Activated CD4-positive, alpha-beta T cell treated with anti-CD3 and anti-CD28 coated beads, Interleukin-2, amount 10 ng/mL, durations not matched to agents 7 days and 5 days (primary cell): Measurements from ENCODE around the gene RPL28. TPM values are rescaled to one million over a fixed set of nuclear protein-coding genes. Genes with fewer than 3 reads are reported as not detected.

Experiments
- CTCF ChIA-PET: fragments of 350-600 bp; sonication (Branson Sonifier 250); formaldehyde crosslinking; loops from one replicate; lab custom pipeline; 2021; ENCODE audit warnings: antibody characterized with exemption; lab: Charles Lee
- POLR2A ChIA-PET: fragments of 350-600 bp; sonication (Branson Sonifier 250); formaldehyde crosslinking; loops from one replicate; lab custom pipeline; 2021; ENCODE audit warnings: antibody characterized with exemption; lab: Charles Lee
- DNase-seq: peaks from one replicate; pipeline ENCODE4 v3.0.0-alpha.2; 2020
- H3K27ac Mint-ChIP-seq: one replicate; pipeline ENCODE4 v1.8.0; 2021; ENCODE audit warnings: mild to moderate bottlenecking, moderate library complexity, mixed read lengths
- H3K27me3 Mint-ChIP-seq: one replicate; pipeline ENCODE4 v1.8.0; 2021; ENCODE audit warnings: mixed read lengths
- H3K36me3 Mint-ChIP-seq: one replicate; pipeline ENCODE4 v1.8.0; 2021; ENCODE audit warnings: low read depth, mixed read lengths
- H3K4me1 Mint-ChIP-seq: one replicate; pipeline ENCODE4 v1.8.0; 2021; ENCODE audit warnings: mixed read lengths
- H3K4me3 Mint-ChIP-seq: one replicate; pipeline ENCODE4 v1.8.0; 2021; ENCODE audit warnings: mild to moderate bottlenecking, moderate library complexity, mixed read lengths
- H3K9me3 Mint-ChIP-seq: one replicate; pipeline ENCODE4 v1.8.0; 2021; ENCODE audit warnings: mixed read lengths
- total RNA-seq, 2 experiments: library from RNA; stranded (reverse); gene quantifications; one replicate each; pipeline ENCODE4 v1.2.3, GENCODE V29; 2021

RPL28 gene
- total RNA-seq, 2 experiments from 2014 or later = 3,109 to 3,457 TPM

DNA sequence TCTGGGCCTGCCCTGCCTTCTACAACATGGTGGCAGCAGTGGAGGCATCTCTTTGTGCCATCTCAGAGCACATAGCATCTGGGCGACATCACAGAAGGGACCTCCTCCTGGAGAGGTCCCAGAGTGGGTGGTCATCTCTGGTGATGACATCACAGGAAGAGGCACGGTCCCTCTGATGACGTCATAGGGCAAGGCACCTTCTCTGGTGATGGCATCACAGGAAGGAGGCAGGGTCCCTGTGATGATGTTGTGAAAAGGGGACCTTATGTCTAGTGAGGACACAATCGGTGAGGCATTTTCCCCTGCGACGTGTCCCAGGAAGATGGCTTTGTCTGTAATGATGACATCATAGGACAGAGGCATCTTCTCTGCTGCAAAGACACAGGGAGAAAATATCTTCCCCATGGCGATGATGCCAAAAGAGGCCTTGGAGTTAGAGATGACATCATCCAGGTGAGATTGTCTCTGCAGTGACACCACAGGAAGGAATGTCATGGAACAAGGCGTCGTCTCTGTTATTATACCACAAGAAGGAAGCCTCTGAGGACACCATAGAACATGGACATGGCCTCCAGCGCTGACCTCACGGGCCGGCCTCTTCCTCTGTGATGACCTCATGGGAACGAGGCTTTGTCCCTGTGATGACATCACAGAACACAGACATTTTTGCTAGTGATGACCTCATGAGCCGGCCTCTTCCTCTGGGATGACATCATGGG is 46.7 kb downstream of the RPL28 start:
- peaks cover 20% of the 10 kb centered on the region for H3K27me3 Mint-ChIP-seq
- CTCF ChIA-PET = no interaction called here
- H3K27ac Mint-ChIP-seq = peak overlapping the region; percentile 9

GRCh38 chr19:55433292-55433691 is 47.6 kb downstream of the RPL28 start:
- Mint-ChIP-seq H3K4me3 (no peak overlapping the region), H3K9me3 (no peaks in the 10 kb centered on the region), H3K4me1 (no peaks in the 10 kb centered on the region), H3K27ac (no peak overlapping the region), H3K36me3 (no peaks in the 10 kb centered on the region), H3K27me3 (peaks cover 22% of the 10 kb centered on the region)
- CTCF ChIA-PET = no interaction called here
- POLR2A ChIA-PET = no interaction called here
- no peak for DNase-seq

More for the DNA sequence above, 46.7 kb downstream of the RPL28 start:
- Mint-ChIP-seq H3K9me3 (no peaks in the 10 kb centered on the region), H3K4me1 (no peaks in the 10 kb centered on the region), H3K36me3 (no peaks in the 10 kb centered on the region), H3K4me3 (no peak overlapping the region)
- POLR2A ChIA-PET = no interaction called here
- DNase-seq = no peak

- Mint-ChIP-seq H3K4me3 (no peak overlapping the region), H3K27ac (no peak overlapping the region), H3K4me1 (no peaks in the 10 kb centered on the region), H3K9me3 (no peaks in the 10 kb centered on the region), H3K27me3 (peaks cover 31% of the 10 kb centered on the region), H3K36me3 (no peaks in the 10 kb centered on the region)
- POLR2A ChIA-PET = no interaction called here
- CTCF ChIA-PET = no interaction called here
- DNase-seq = no peak
Observed at GRCh38 chr19:55434356-55434919, 48.7 kb downstream of the RPL28 start.

GRCh38 chr19:55435020-55435419 is 49.3 kb downstream of the RPL28 start:
- POLR2A ChIA-PET = no interaction called here
- Mint-ChIP-seq H3K36me3 (no peaks in the 10 kb centered on the region), H3K27ac (no peak overlapping the region), H3K9me3 (no peaks in the 10 kb centered on the region), H3K4me1 (no peaks in the 10 kb centered on the region), H3K4me3 (no peak overlapping the region), H3K27me3 (peaks cover 36% of the 10 kb centered on the region)
- CTCF ChIA-PET = no interaction called here
- no peak for DNase-seq

DNA sequence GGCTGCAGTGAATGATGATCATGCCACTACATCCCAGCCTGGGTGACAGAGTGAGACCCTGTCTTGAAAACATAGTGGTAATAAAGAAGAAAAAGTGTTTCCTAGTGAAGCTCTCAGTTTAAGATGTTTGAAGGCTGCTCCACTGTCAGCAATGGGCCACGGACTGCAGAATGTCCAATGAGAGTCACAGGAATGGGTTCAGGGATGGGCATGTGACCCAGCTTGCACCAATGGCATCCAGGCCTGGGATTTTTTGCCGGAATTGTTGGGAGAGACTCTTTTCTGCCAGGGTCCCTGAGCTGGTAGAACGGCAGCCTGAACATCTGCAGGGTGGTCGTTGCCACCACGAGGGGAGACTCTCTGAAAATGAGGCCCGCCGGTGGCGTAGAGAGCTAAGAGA is 51.1 kb downstream of the RPL28 start:
- ChIA-PET POLR2A (no interaction called here), CTCF (interaction anchor here (0.6 kb wide), 1 partner anchor 1065 kb away, joined by 3 read pairs; no protein-coding TSS in a partner anchor)
- no peaks in the 10 kb centered on the region for H3K9me3 Mint-ChIP-seq
- DNase-seq = no peak
- no peak overlapping the region for H3K27ac Mint-ChIP-seq
- H3K4me1 Mint-ChIP-seq = peaks cover 12% of the 10 kb centered on the region
- H3K36me3 Mint-ChIP-seq = no peaks in the 10 kb centered on the region
- H3K4me3 Mint-ChIP-seq = no peak overlapping the region
- peaks cover 51% of the 10 kb centered on the region for H3K27me3 Mint-ChIP-seq

DNA sequence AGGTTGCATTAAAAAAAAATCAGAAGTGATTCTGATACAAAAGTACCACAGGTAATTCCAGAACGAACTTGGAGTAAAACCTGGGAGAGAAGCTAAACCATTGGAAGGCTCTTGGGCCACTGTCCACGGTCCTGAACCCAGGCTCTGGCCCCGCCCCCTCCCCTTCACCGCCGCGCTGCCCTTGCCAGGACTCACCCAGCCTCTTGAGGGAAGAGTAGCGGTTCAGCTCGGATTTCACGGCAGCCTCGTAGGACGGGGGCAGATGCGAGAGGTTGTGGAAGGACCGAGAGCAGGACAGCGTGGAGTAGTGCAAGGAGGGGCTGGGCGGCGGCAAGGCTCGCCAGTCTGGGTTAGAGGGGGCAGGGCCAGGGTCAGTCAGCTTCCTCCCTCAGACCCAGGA is 51.7 kb downstream of the RPL28 start:
- Mint-ChIP-seq H3K36me3 (no peaks in the 10 kb centered on the region), H3K27me3 (peaks cover 50% of the 10 kb centered on the region)

DNA sequence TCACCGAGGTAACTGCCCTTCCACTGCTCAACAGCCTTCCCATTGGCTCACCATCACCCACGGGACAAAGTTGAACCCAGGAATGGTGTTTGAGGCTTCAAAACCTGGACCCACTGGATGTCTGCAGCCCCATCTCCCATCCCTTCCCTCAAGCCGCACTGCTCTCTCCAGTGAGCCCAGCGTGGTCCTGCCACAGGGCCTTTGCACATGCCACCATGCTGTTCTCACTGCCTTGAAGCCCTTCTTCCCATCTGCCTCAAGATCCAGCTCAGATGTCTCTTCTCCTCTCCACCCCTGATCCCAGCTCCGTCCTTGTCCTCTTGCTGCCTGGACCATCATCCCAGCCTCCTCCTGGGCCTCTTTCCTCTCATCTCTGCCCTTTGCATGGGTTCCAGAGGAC is 53.3 kb downstream of the RPL28 start:
- peaks cover 60% of the 10 kb centered on the region for H3K27me3 Mint-ChIP-seq
- POLR2A ChIA-PET = no interaction called here
- H3K27ac Mint-ChIP-seq = no peak overlapping the region
- H3K36me3 Mint-ChIP-seq = no peaks in the 10 kb centered on the region
- CTCF ChIA-PET = no interaction called here
- H3K4me1 Mint-ChIP-seq = peaks cover 15% of the 10 kb centered on the region
- no peak overlapping the region for H3K4me3 Mint-ChIP-seq
- DNase-seq = no peak
- H3K9me3 Mint-ChIP-seq = no peaks in the 10 kb centered on the region

More for the DNA sequence above, 51.7 kb downstream of the RPL28 start:
- no peak for DNase-seq
- ChIA-PET CTCF (interaction anchor here (0.6 kb wide), 1 partner anchor 58 kb away, joined by 3 read pairs; no protein-coding TSS in a partner anchor), POLR2A (interaction anchor here (0.6 kb wide), 1 partner anchor 182 kb away, joined by 3 read pairs; no protein-coding TSS in a partner anchor)
- Mint-ChIP-seq H3K27ac (no peak overlapping the region), H3K4me1 (peaks cover 15% of the 10 kb centered on the region), H3K9me3 (no peaks in the 10 kb centered on the region), H3K4me3 (no peak overlapping the region)

GRCh38 chr19:55440411-55441105 is 54.8 kb downstream of the RPL28 start:
- no peak overlapping the region for H3K27ac Mint-ChIP-seq
- H3K27me3 Mint-ChIP-seq = peaks cover 70% of the 10 kb centered on the region
- no peak overlapping the region for H3K4me3 Mint-ChIP-seq
- POLR2A ChIA-PET = no interaction called here
- DNase-seq = no peak
- no peaks in the 10 kb centered on the region for H3K9me3 Mint-ChIP-seq
- CTCF ChIA-PET = no interaction called here
- H3K36me3 Mint-ChIP-seq = no peaks in the 10 kb centered on the region
- peaks cover 15% of the 10 kb centered on the region for H3K4me1 Mint-ChIP-seq

DNA sequence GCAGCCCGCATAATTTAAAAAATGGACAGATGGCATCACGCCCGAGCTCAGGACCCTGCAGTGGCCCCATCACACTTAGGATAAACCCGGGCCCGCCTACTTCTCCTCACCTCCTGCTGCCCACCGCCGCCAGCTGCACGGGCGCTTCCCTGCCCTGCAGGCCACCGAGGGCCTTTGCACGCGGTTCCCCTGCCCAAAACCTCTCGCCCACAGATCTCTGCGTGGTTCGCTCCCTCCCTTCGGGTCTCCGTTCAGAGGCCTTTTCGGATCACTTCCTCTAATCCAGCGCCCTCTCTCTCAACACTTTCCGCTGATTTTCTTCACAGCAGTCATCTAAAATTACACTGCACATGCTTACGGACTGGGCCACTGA is 55.6 kb downstream of the RPL28 start:
- ChIA-PET CTCF (interaction anchor here (0.7 kb wide), 1 partner anchor 12 kb away, joined by 3 read pairs; no protein-coding TSS in a partner anchor), POLR2A (no interaction called here)

DNA sequence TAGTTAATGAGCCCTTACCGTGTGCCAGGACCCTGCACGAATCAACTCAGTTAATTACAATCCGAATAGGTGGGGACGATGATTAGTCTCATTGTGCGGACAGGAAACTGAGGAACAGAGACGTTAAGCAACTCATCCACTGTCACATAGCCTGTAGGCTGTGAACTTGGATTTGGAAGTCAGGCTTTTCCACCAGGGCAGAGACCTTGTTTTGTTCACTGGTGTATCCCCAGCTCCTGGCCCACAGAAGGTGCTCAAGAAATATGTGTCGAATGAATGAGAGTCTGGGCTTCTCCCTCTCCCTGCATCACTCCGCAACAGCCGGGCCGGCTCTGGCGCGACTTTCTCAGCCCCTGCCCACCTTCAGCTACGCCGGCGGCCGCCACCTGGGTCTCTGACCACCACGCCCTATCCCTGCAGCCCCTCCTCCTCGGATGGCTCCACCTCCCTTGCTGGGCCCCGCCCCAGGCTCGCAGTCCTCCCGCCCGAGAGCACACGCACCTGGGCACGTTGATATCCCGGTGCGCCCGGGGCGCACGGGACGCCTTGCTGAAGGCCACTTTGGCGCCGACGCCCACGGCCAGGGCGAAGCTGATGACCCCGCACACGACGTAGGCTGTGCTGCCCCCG is 56.1 kb downstream of the RPL28 start:
- DNase-seq = no peak
- ChIA-PET CTCF (interaction anchor here (0.6 to 0.7 kb wide), 2 partner anchors 12 to 352 kb away, joined by 3 read pairs; no protein-coding TSS in a partner anchor), POLR2A (no interaction called here)
- peaks cover 15% of the 10 kb centered on the region for H3K4me1 Mint-ChIP-seq
- H3K9me3 Mint-ChIP-seq = no peaks in the 10 kb centered on the region
- H3K27me3 Mint-ChIP-seq = peaks cover 67% of the 10 kb centered on the region
- no peaks in the 10 kb centered on the region for H3K36me3 Mint-ChIP-seq
- H3K4me3 Mint-ChIP-seq = no peak overlapping the region
- H3K27ac Mint-ChIP-seq = no peak overlapping the region

More for the DNA sequence above, 55.6 kb downstream of the RPL28 start:
- peaks cover 15% of the 10 kb centered on the region for H3K4me1 Mint-ChIP-seq
- H3K36me3 Mint-ChIP-seq = no peaks in the 10 kb centered on the region
- H3K27ac Mint-ChIP-seq = no peak overlapping the region
- H3K4me3 Mint-ChIP-seq = no peak overlapping the region
- H3K9me3 Mint-ChIP-seq = no peaks in the 10 kb centered on the region
- peaks cover 71% of the 10 kb centered on the region for H3K27me3 Mint-ChIP-seq
- DNase-seq = no peak

DNA sequence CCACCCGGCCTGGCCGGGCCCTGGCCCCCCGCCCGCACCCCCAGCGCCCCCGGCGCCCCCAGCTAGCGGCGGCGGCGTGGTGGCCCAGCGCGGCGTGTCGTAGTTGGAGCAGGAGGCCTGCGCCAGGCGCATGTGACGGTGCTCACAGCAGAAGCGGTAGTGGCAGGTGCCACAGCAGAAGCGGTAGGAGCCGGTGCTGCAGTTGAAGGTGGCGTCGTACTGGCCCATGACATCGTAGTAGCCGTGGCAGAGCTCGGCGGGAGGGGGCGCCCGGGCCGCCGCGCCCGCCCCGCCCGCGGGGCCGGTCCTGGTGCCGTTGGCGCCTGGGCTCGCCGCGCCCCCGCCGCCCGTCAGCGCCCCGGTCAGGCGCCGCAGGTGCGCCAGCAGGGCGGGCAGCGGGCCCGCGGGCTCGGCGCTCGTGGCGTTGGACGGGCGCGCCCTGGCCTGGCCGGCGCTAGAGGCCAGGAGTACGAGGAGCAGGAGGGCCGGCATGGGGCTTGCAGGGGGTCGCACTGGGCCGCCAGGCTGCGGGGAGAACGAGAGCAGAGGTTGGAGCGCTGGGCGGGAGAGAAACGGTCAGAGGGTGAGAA is 56.7 kb downstream of the RPL28 start:
- Mint-ChIP-seq H3K36me3 (no peaks in the 10 kb centered on the region), H3K9me3 (no peaks in the 10 kb centered on the region), H3K27me3 (peaks cover 61% of the 10 kb centered on the region), H3K27ac (no peak overlapping the region), H3K4me3 (no peak overlapping the region), H3K4me1 (peaks cover 15% of the 10 kb centered on the region)
- POLR2A ChIA-PET = no interaction called here
- CTCF ChIA-PET = interaction anchor here (0.6 kb wide), 1 partner anchor 353 kb away, joined by 3 read pairs; no protein-coding TSS in a partner anchor
- no peak for DNase-seq

DNA sequence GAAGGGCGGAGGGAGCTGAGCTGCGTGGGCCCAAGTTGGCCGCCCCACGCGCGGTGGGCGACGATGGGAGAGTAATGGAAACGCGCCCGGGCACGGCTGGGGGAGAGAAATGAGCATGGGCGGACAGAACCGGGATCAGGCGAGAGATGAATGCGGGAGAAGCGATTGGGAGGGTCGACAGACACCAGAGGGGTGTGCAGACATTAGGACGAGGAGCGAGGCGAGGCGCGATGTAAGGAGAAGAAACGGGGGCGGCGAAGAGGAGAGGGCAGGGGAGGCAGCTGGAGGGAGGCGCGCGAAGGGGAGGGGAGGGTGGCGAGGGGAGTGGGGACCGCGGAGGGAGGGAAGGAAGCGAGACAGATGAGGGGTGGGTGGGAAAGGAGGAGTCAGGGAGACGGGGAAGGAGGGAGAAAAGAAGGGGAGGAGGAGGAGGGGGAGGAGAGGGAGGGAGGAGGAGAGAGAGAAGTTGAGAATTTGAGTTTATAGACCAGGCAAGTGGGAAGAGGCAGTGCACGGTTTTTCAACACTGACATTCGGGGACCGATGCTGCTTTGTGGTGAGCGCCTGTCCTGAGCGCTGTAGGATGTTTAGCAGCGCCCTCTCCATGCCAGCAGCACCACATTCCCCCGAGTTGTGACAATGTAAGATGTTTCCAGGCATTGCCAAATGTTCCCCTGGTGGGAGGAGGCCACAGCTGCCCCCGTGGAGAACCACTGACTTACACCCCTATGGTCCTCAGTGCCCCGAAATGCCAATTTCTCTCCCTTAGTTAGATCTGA is 57.5 kb downstream of the RPL28 start, which contains the start of gene SHISA7:
Gene SHISA7, minus strand, starts transcription at position 256 of the 779 bp plus-strand sequence. CDS start 437 bp downstream, outside the sequence.
- ChIA-PET CTCF (no interaction called here), POLR2A (no interaction called here)
- Mint-ChIP-seq H3K27ac (no peak within 1 kb of the TSS), H3K4me3 (no peak within 1 kb of the TSS), H3K9me3 (no peaks in the 10 kb centered on the region), H3K36me3 (no peaks in the 10 kb centered on the region), H3K27me3 (peaks cover 59% of the 10 kb centered on the region), H3K4me1 (peaks cover 15% of the 10 kb centered on the region)
- DNase-seq = no peak
